Activated CD8-positive, alpha-beta T cell treated with anti-CD3 and anti-CD28 coated beads for 36 hours (primary cell): ENCODE measurements around the gene GSE1. TPM values are rescaled to one million over a fixed set of nuclear protein-coding genes. Genes with fewer than 3 reads are reported as not detected.

Experiments used
- ATAC-seq: fragments of 200-7000 bp; cut with Tn5 transposase; one replicate; pipeline ENCODE4 v1.10.0; 2021; ENCODE audit warnings: mild to moderate bottlenecking, moderate library complexity
- CTCF ChIA-PET: fragments of 350-600 bp; sonication (Branson Sonifier 250); formaldehyde crosslinking; loops from one replicate; lab custom pipeline; 2021; ENCODE audit warnings: antibody characterized with exemption; lab: Charles Lee
- POLR2A ChIA-PET: fragments of 350-600 bp; sonication (Branson Sonifier 250); formaldehyde crosslinking; loops from one replicate; lab custom pipeline; 2021; ENCODE audit warnings: antibody characterized with exemption; lab: Charles Lee
- DNase-seq: peaks from one replicate; pipeline ENCODE4 v3.0.0-alpha.2; 2020
- H3K27ac Mint-ChIP-seq: one replicate; pipeline ENCODE4 v1.8.0; 2021; ENCODE audit warnings: mild to moderate bottlenecking, mixed read lengths
- H3K27me3 Mint-ChIP-seq: one replicate; pipeline ENCODE4 v1.8.0; 2021; ENCODE audit warnings: mixed read lengths
- H3K36me3 Mint-ChIP-seq: one replicate; pipeline ENCODE4 v1.8.0; 2021; ENCODE audit warnings: low read depth, mixed read lengths
- H3K4me1 Mint-ChIP-seq: one replicate; pipeline ENCODE4 v1.8.0; 2021; ENCODE audit warnings: low read depth, mixed read lengths
- H3K4me3 Mint-ChIP-seq: one replicate; pipeline ENCODE4 v1.8.0; 2021; ENCODE audit warnings: mild to moderate bottlenecking, moderate library complexity, mixed read lengths
- H3K9me3 Mint-ChIP-seq: one replicate; pipeline ENCODE4 v1.8.0; 2021; ENCODE audit warnings: mixed read lengths
- intact Hi-C: fragments of 100-400 bp; cut with micrococcal nuclease; formaldehyde crosslinking; loops from one replicate; pipeline ENCODE4 v1.10.0; 2022
- total RNA-seq, 2 experiments: library from RNA; stranded (reverse); gene quantifications; one replicate each; pipeline ENCODE4 v1.2.3, GENCODE V29; 2021
- TF ChIP-seq, protein P1 (sequence below): fragments of 200-600 bp; IDR thresholded peaks from one replicate; pipeline ENCODE4 v1.8.0; 2022; ENCODE audit warnings: antibody characterized with exemption, mild to moderate bottlenecking

Gene GSE1
- total RNA-seq, 2 experiments from 2014 or later = 33.6 to 34.5 TPM

DNA sequence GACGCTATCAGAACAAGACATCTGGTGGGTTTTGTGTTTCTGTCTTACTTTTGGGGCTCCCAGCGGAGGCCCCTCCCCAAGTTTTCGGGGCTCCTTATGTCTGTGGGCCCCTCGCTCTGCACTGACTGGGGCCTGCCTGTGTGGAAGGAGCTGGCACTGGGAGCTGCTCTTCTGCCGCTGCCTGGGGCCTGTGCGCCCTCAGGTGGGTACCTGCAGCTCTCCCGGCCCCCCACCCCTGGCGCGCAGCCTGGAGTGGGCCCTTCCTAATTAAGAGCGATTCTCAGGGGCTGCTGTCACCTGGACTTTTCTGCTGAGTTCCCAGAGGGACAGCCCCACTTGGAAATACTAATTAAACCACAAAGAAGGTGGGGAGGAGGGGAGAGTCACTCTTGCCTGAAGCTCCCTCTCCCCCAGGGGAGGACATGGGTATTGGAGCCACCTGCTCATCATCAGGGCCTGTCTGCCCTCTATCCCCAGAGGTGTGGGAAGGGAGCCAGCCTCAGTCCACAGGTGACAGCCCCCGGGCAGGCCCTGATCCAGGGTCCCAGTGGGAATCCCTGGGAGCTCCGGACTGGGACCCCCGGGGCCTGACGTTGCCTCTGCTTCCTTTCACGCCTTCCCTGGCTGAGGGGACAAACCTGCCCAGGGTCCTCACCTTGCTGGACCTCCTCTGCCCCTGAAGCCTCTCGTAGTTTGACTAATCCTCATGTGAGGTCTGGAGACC is 36.5 kb downstream of the GSE1 start:
- intact Hi-C loops = no loop called here
- TF ChIP-seq, protein P1, sequence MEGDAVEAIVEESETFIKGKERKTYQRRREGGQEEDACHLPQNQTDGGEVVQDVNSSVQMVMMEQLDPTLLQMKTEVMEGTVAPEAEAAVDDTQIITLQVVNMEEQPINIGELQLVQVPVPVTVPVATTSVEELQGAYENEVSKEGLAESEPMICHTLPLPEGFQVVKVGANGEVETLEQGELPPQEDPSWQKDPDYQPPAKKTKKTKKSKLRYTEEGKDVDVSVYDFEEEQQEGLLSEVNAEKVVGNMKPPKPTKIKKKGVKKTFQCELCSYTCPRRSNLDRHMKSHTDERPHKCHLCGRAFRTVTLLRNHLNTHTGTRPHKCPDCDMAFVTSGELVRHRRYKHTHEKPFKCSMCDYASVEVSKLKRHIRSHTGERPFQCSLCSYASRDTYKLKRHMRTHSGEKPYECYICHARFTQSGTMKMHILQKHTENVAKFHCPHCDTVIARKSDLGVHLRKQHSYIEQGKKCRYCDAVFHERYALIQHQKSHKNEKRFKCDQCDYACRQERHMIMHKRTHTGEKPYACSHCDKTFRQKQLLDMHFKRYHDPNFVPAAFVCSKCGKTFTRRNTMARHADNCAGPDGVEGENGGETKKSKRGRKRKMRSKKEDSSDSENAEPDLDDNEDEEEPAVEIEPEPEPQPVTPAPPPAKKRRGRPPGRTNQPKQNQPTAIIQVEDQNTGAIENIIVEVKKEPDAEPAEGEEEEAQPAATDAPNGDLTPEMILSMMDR = no peak
- Mint-ChIP-seq H3K36me3 (peaks cover 6% of the 10 kb centered on the region), H3K4me1 (peaks cover 17% of the 10 kb centered on the region), H3K9me3 (no peaks in the 10 kb centered on the region), H3K27me3 (no peaks in the 10 kb centered on the region), H3K27ac (no peak overlapping the region), H3K4me3 (no peak overlapping the region)
- ATAC-seq (no peak), DNase-seq (no peak)
- ChIA-PET CTCF (interaction anchor here (1.0 to 1.6 kb wide), 4 partner anchors 10 to 229 kb away, joined by 3 to 6 read pairs (median 4); no protein-coding TSS in a partner anchor), POLR2A (interaction anchor here (0.5 to 0.8 kb wide), 2 partner anchors 19 to 34 kb away, joined by 3 read pairs; no protein-coding TSS in a partner anchor)

DNA sequence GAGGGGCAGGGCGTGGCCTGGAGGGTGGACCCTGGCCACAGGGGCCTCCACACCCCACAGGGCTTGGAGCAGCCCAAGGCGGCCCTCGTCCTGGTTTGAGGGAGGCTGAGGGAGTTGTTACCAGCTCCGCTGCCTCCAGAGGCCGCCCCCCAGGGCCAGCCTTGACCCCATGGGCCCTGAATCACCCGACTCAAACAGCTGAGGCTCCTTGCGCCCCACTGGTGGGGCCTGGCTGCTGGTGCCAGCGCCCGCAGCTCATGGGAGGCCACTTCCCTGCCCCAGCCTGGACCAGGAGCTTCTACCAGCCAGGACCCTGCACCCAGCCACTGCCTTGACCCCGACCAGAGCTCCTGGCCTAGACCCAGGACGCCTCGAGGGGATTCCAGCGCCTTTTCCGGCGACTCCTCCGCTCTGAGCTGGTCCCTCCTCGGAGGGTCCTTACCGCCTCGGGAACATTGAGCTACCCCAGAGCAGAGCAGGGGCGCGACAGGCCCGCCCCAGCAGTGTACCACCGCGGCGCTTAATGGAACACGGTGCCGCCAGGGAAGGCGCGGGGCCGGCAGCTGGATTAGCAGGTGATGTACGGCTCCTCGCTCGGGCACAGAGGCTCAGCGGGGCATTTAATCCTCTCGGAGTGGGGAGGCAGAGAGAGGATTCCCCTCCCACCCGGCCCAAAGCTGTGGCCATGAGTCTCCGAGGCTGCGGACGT is 37.2 kb downstream of the GSE1 start:
- TF ChIP-seq, protein P1 = no peak
- CTCF ChIA-PET = interaction anchor here (0.9 to 1.6 kb wide), 6 partner anchors 9 to 230 kb away, joined by 3 to 6 read pairs (median 4); no protein-coding TSS in a partner anchor
- H3K27me3 Mint-ChIP-seq = no peaks in the 10 kb centered on the region
- no peaks in the 10 kb centered on the region for H3K9me3 Mint-ChIP-seq
- no peak overlapping the region for H3K4me3 Mint-ChIP-seq
- H3K4me1 Mint-ChIP-seq = peaks cover 10% of the 10 kb centered on the region
- intact Hi-C loops = no loop called here
- no peak for ATAC-seq
- no peak for DNase-seq
- no peak overlapping the region for H3K27ac Mint-ChIP-seq
- POLR2A ChIA-PET = interaction anchor here (0.6 kb wide), 1 partner anchor 114 kb away, joined by 3 read pairs; no protein-coding TSS in a partner anchor
- peaks cover 6% of the 10 kb centered on the region for H3K36me3 Mint-ChIP-seq

DNA sequence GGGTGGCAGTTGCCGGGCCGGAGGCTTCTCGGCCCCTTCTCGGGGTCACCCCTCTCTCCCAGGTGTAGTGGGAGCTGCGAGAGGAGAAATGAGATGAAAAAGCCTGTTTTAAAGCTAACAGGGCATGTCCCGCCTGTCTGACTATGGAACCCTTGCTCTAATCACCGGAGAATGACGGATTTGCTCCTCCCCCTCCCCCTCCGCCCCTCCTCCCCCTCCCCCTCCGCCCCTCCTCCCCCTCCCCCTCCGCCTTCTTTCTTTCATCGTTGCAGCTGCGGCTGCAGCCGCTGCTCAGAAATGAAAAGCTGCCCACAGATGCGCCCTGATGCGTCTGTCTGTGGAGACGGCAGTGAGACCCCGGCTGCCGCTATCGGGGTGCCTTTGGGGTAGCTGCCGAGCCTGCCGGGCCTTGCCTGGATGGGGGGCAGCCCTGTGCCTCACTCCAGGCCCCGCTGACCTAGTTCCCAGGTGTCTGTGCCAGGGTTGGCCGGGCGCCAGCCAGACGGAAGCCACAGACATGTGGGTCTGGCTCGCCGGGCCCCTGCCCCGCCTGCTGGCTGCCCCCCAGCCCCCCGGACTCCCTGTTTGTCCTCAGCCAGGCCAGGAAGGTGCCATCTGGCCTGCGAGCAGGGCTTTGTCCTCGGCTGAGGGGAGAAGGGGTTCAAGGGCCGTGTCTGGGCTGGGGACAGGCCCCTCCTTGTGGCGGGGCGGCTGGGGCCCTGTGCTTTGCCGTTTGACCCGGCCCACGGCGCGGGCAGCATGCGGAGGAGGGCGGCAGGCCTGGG is 37.9 kb downstream of the GSE1 start:
- ChIA-PET POLR2A (interaction anchor here (0.6 kb wide), 1 partner anchor 113 kb away, joined by 3 read pairs; no protein-coding TSS in a partner anchor), CTCF (interaction anchor here (0.9 to 1.6 kb wide), 5 partner anchors 8 to 231 kb away, joined by 3 to 6 read pairs (median 4); no protein-coding TSS in a partner anchor)
- H3K4me3 Mint-ChIP-seq = no peak overlapping the region

DNA sequence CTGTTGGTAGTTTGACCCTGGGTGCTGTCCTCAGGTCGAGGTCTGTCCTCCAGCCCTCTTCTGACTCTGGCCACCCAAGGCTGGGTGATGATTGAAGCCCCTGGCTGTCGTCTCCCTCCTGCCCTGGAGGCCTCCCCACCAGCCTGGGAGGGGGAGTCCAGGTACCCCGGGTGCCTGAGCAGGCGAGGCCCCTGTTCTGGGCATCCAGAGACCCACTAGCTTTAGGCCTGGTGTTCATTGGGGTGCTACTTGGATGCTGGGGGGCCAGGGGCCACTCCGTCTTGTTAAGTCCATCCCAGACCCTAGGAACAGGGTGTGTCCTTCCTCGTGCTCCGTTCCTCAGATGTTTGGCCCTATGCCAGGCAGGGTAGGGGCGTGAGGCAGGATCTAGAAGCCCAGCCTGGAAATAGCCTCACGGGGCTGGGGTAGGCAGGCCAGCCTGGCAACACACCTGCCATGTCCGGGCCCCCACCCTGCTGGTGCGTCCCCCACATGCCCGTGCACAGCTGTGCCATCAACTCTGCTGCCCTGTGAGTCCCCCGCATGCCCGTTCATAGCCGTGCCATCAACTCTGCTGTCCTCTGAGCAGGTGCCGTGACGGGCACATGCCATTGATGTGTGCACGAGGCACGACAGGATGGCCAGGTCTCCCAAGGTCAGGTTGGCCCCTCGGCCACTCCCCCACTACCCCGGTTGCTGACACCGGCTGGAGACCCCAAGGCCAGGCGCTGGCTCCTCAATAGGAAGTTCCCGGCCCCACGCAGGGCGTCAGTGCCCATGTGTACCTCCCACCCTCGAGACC is 38.7 kb downstream of the GSE1 start:
- TF ChIP-seq, protein P1 = no peak
- CTCF ChIA-PET = no interaction called here
- Mint-ChIP-seq H3K27ac (no peak overlapping the region), H3K36me3 (peaks cover 13% of the 10 kb centered on the region), H3K4me1 (peaks cover 10% of the 10 kb centered on the region), H3K4me3 (no peak overlapping the region), H3K9me3 (no peaks in the 10 kb centered on the region), H3K27me3 (no peaks in the 10 kb centered on the region)
- intact Hi-C loops = no loop called here
- DNase-seq (no peak), ATAC-seq (no peak)
- POLR2A ChIA-PET = no interaction called here

More for the DNA sequence above, 37.9 kb downstream of the GSE1 start:
- Mint-ChIP-seq H3K27me3 (no peaks in the 10 kb centered on the region), H3K9me3 (no peaks in the 10 kb centered on the region), H3K4me1 (peaks cover 10% of the 10 kb centered on the region), H3K36me3 (peaks cover 10% of the 10 kb centered on the region), H3K27ac (no peak overlapping the region)
- no peak for ATAC-seq
- intact Hi-C loops = no loop called here
- DNase-seq = no peak
- TF ChIP-seq, protein P1 = no peak
